ENCODE results near the gene CNTNAP2.
"Not testable (repeated sequence)": the region's sequence is repeated elsewhere in the genome, so short reads cannot be mapped to it uniquely, and the experiment has no call there.

Gene CNTNAP2

DNA sequence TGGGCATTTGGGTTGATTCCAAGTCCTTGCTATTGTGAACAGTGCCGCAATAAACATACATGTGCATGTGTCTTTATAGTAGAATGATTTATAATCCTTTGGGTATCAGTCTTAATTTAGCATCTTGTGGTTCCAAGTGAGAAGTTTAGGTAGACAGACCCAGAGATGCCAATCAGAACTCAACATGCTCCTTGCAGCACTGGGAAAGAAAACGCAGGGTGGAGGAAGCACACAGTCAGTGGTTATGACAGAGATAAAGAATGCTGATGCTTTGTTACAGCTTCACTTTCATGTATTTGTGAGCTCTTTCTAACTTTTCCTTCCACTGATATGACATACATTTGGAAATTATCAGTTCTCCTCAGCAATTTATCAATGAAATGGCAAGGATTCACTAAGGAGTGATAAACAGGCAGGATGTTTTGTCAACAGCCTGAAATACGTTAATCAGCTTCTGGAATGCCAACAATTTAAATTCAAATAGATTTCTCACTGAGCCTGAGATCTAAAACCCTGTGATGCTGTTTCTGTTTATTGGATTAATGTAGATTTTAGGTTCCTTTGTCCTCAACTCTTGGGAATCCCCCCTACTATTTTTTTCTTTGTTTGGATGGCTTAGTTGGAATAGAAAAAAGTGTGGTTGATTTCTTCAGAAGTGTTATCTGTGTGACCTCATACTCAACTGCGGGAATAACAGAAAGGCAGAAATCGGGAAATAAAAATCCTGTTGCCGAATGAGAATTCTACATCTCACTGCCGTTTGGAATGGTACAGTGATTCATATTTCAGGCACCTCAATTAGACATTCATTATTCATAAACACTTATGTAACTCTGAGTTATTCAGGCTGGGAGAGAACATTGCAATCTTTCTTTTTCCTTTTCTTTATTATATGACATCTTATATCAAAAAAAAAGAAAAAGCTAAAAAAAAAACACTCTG lies 675.0 kb downstream of the CNTNAP2 start:
- no peak for DNase-seq

- DNase-seq, result peak in 1 of 2 experiments; percentile 14
These were observed 688.0 kb downstream of the CNTNAP2 start for GRCh38 chr7:146804620-146805019.

GRCh38 chr7:146805082-146805481 lies 688.5 kb downstream of the CNTNAP2 start:
- no peak for DNase-seq

GRCh38 chr7:146826329-146826728 lies 709.7 kb downstream of the CNTNAP2 start:
- DNase-seq, result no peak

GRCh38 chr7:146830686-146831085 lies 714.1 kb downstream of the CNTNAP2 start:
- DNase-seq, result no peak

GRCh38 chr7:146831875-146832274 lies 715.3 kb downstream of the CNTNAP2 start:
- DNase-seq, result peak; percentile 4 to 45

DNA sequence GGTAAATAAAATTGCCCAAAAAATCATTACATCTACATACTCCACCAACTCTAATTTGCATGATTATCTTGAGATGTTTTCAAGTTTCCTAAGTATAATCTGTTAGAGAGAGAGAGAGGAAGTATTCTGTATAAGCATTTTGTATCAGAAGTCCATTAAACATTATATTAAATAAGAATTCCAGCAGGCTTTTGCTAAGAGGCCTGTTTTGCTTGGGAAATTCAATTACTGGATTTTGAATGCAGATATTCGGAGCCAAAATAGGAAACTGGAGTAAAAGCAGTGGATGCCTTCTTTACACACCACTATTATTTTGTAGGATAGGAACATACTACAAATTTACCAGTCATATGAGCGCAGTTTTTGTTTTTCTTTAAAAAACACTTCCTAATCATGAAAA lies 727.8 kb downstream of the CNTNAP2 start:
- no peak for DNase-seq

GRCh38 chr7:146858690-146859089 lies 742.1 kb downstream of the CNTNAP2 start:
- no peak for DNase-seq

GRCh38 chr7:146861701-146862100 lies 745.1 kb downstream of the CNTNAP2 start:
- no peak for DNase-seq

DNA sequence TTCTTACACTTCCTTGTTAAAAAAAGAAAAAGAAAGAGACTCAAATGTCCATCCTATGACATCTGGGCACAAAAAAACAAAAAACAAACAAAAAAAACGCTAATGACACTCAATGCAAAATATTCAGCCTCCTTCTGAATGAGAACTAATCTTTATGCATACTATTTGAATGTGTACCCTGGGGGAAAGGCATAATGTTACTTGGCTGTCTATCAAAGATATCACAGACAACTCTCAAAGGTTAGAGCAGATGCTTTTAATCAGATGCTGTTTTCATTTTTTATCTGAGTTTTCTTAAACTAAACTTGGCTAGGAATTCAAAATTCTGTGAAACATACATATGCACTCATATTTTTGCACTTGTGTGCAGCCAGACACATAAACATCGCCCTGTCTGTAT lies 745.8 kb downstream of the CNTNAP2 start:
- no peak for DNase-seq

DNA sequence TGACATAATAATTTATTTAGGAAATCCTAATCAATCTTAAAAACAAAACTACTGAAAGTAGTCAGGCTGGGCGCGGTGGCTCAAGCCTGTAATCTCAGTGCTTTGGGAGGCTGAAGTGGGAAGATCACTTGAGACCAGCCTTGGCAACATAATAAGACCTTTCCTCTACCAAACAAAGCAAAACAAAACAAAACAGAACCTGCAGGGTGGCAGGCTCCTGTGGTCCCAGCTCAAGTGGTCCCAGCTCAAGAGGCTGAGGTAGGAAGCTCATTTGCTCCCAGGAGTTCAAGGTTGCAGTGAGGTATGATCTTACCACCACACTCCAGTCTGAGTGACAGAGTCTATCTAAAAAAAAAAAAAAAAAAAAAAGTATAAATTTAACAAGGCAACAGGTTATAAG lies 748.0 kb downstream of the CNTNAP2 start:
- DNase-seq, result no peak

GRCh38 chr7:146865696-146866095 lies 749.1 kb downstream of the CNTNAP2 start:
- DNase-seq, result no peak

GRCh38 chr7:146874722-146875121 lies 758.1 kb downstream of the CNTNAP2 start:
- no peak for DNase-seq

GRCh38 chr7:146875237-146875785 lies 758.7 kb downstream of the CNTNAP2 start:
- no peak for DNase-seq

- DNase-seq, result no peak
These were observed 759.4 kb downstream of the CNTNAP2 start for GRCh38 chr7:146875981-146876380.

DNA sequence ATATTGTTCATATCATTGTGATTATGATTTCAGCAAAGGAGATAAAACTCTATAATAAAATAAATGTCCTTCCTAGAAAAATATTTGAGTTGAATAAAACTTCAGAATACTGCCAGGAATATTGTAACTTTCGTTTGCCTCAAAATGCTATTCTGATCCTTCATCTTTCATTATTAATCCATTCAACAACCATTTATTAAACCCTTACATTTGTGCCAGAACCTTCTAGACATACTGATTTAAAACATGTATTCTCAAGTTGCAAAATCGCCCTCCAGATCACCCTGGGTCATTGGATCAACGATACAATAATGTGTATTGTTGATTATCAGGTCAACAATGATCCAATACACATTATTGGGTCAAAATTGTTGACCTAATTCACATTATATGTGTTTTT lies 759.8 kb downstream of the CNTNAP2 start:
- no peak for DNase-seq

- no peak for DNase-seq
These were observed 762.3 kb downstream of the CNTNAP2 start for GRCh38 chr7:146878901-146879300.

DNA sequence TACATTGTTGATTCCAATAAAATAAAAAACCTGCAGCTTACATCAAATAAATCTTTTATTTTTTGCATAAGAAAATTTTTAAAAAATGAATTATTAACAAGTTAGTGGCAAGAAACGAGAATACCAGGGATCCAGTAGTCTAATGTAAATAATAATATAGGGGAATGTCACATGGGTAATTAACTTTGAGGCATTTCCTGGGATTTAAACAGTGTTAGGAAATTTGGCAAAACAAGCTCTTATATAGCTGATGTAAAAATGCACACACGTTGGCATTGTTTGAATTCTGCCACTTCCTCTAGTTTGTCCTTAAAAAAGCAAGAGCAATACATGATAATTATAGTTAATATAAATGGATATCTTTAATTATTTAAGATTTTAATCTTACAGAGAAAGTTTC lies 768.6 kb downstream of the CNTNAP2 start:
- no peak for DNase-seq

GRCh38 chr7:146889806-146890555 lies 773.4 kb downstream of the CNTNAP2 start:
- DNase-seq, result peak; percentile 5 to 53

GRCh38 chr7:146892151-146892550 lies 775.5 kb downstream of the CNTNAP2 start:
- DNase-seq, result no peak

- no peak for DNase-seq
These were observed 778.3 kb downstream of the CNTNAP2 start for GRCh38 chr7:146894927-146895326.

DNA sequence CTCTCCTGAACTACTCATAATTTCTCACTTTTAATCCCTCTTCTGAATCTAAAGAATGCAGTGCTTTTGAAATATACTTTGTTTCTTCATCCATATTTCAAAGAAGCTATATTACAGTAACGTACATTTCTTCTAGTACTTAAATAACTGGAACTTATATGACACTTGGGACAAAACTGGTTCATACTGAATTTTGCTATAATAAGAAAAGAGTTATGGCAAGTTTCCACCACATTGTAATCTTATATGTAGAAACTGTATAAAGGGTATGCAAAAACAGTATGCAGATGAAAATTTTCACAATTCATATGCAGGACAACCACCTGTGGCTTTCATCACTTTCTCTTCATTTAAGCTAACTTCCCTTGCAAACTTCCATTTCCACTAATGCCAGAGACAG lies 785.7 kb downstream of the CNTNAP2 start:
- DNase-seq, result no peak

- no peak for DNase-seq
These were observed 786.1 kb downstream of the CNTNAP2 start for GRCh38 chr7:146902728-146903127.

- DNase-seq, result not testable (repeated sequence)
These were observed 789.1 kb downstream of the CNTNAP2 start for GRCh38 chr7:146905746-146906145.

All from NCI-H524 (cell line).